Astrocyte of the cerebellum (primary cell): Measurements from ENCODE around the gene KDM4C.
A peak's percentile ranks its signal among the peaks of the same experiment; 100 is the strongest.

ENCODE experiments used
- DNase-seq: peaks from one replicate; pipeline ENCODE4 v3.0.0-alpha.2; 2011; ENCODE audit warnings: low read depth
- H3K4me3 ChIP-seq: 2 replicates; pipeline ENCODE4 v1.5.1; 2011; ENCODE audit warnings: mild to moderate bottlenecking, low read depth, low read length, moderate library complexity
- CTCF ChIP-seq: IDR thresholded peaks from 2 replicates; pipeline ENCODE4 v1.5.1; 2012; ENCODE audit warnings: low read length, low read depth, moderate library complexity, mild to moderate bottlenecking; ENCODE audit errors: missing control alignments
- in situ Hi-C: cut with HindIII; loops from 2 replicates; pipeline ENCODE4 v1.10.0; 2017; ENCODE audit warnings: low sequenced_read_pairs

The KDM4C gene

GRCh38 chr9:6936103-6936502 lies 178.3 kb downstream of the KDM4C start:
- in situ Hi-C loops, result no loop called here
- no peak for TF ChIP-seq CTCF
- no peak overlapping the region for H3K4me3 ChIP-seq
- no peak for DNase-seq

GRCh38 chr9:6937209-6937608 lies 179.4 kb downstream of the KDM4C start:
- H3K4me3 ChIP-seq, result no peak overlapping the region
- in situ Hi-C loops, result no loop called here
- TF ChIP-seq CTCF, result no peak
- DNase-seq, result no peak

GRCh38 chr9:6938447-6938846 lies 180.7 kb downstream of the KDM4C start:
- TF ChIP-seq CTCF, result no peak
- no peak overlapping the region for H3K4me3 ChIP-seq
- peak; percentile 98 for DNase-seq
- in situ Hi-C loops, result no loop called here

- in situ Hi-C loops, result no loop called here
- no peak for TF ChIP-seq CTCF
- peak; percentile 83 for DNase-seq
- H3K4me3 ChIP-seq, result no peak overlapping the region
These were observed 181.1 kb downstream of the KDM4C start for GRCh38 chr9:6938873-6939272.

GRCh38 chr9:6941501-6941900 lies 183.7 kb downstream of the KDM4C start:
- TF ChIP-seq CTCF, result no peak
- DNase-seq, result no peak
- H3K4me3 ChIP-seq, result no peak overlapping the region
- in situ Hi-C loops, result no loop called here

- TF ChIP-seq CTCF, result no peak
- no peak for DNase-seq
- in situ Hi-C loops, result no loop called here
- H3K4me3 ChIP-seq, result no peak overlapping the region
These were observed 184.6 kb downstream of the KDM4C start for GRCh38 chr9:6942406-6942805.

GRCh38 chr9:6943293-6943692 lies 185.5 kb downstream of the KDM4C start:
- in situ Hi-C loops, result no loop called here
- DNase-seq, result no peak
- TF ChIP-seq CTCF, result no peak
- H3K4me3 ChIP-seq, result no peak overlapping the region
